Forelimb muscle (tissue), 1 donor: Measurements from ENCODE around the gene TARBP2. TPM values are rescaled to one million over a fixed set of nuclear protein-coding genes. Genes with fewer than 3 reads are reported as not detected.

Experiments used
- DNase-seq: peaks from one replicate; pipeline ENCODE4 v3.0.0-alpha.2; 2013; ENCODE audit warnings: low read depth
- polyA plus RNA-seq: library from polyadenylated mRNA; unstranded; fragments of 120-200 nt; gene quantifications from one replicate; pipeline ENCODE4 v1.2.1, GENCODE V29; 2013; ENCODE audit not compliant: insufficient read length

TARBP2 gene
- polyA plus RNA-seq, 1 donor = 20.9 TPM

GRCh38 chr12:53495903-53496751, 5.0 kb upstream of the TARBP2 start:
- peak; percentile 61 for DNase-seq

DNA sequence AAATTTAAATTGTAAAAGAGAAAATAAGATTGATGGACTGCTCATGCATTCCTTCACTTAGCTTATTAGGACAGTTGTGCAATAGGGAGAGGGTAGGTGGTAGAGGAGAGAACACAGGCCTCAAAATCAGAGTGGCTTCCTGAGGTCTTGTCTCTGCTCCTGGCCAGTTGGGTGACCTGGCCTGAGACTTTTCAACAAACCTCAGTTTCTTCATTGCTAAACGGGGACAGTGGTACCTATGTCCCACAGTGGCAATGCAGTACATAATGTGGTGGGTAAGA, 4.4 kb upstream of the TARBP2 start:
- no peak for DNase-seq

GRCh38 chr12:53497461-53497860, 3.6 kb upstream of the TARBP2 start:
- no peak for DNase-seq

DNA sequence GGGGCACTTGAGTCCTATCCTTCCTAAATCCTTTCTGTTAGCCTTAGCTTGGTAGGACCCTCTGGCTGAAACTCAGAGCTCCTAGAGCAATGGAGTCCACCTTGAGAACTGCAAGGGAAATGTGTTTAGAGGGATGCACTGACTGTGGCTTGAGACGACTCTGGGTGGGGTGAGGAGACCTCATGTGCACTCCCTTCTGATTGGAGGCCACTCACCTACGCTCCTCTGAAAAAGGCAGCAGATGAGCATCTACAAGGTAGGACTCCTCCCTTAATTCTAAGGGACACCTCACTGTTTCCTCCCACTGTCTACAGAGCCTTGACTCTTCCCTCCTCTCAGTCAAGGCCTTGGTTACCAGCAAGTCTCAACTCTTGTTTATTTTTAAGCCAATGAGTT, 2.9 kb upstream of the TARBP2 start:
- DNase-seq = no peak

- no peak for DNase-seq
Measured at GRCh38 chr12:53499266-53500141, 1.6 kb upstream of the TARBP2 start, which contains the start of gene MAP3K12. Gene MAP3K12, minus strand, starts transcription at chr12:53499458. Its CDS starts 12,067 bp downstream, at chr12:53487391.

- DNase-seq = no peak
Measured at GRCh38 chr12:53500142-53500775, 824 bp upstream of the TARBP2 start.

GRCh38 chr12:53501615-53502181, 615 bp downstream of the TARBP2 start:
- DNase-seq = no peak

DNA sequence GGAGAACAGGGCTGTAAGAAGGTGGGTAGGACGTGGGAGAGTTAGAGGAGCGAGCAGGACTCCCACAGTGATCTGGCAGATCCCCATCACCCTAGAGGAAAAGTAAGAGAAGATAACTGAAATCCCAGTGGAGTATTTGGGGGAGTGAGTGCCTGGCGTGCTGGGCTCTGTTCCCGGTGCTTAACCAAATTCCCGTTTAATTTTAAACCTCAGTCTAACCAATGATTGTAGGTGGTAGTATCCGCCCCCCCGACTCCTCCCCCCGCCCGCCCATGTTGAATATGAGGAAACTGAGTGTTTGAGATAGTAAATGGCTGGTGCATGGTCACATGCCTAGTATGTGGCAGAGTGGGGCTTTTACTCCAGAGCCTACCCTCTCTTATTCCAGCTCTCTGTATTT, 1.2 kb downstream of the TARBP2 start:
- no peak for DNase-seq

DNA sequence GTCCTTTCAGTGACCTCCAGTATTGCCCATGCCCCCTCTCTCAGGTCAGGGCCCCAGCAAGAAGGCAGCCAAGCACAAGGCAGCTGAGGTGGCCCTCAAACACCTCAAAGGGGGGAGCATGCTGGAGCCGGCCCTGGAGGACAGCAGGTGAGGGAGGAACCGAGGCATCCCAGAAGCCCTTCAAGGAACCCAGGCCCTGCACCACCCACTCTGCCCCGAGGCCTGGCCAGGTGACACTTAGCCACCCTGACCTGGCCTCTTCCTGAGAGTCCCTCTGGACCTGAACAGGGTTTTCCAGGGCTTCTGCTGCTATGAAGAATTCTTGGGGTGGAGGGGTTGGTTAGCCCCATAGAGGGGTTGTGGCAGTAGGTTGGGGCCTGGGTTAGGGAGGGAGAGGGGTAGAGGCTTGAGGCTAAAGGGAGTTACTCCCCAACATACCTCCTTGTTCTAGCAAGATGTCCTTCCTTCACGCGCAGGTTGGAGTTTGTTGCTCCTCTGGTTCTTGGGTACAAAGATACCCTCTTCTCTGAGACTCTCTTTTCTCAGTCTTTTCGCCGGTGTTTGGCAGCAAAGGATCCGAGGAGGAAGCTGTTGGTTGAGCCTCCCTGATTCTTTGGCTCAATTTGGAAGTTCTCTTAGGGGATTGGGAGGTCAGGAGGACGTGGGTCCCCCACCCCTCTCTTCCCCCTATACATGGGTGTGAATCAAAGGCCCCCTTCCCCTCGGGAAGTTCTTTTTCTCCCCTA, 2.1 kb downstream of the TARBP2 start:
- no peak for DNase-seq

- no peak for DNase-seq
Measured at GRCh38 chr12:53504004-53504920, 3.2 kb downstream of the TARBP2 start.

GRCh38 chr12:53505086-53505485, 4.0 kb downstream of the TARBP2 start:
- no peak for DNase-seq

DNA sequence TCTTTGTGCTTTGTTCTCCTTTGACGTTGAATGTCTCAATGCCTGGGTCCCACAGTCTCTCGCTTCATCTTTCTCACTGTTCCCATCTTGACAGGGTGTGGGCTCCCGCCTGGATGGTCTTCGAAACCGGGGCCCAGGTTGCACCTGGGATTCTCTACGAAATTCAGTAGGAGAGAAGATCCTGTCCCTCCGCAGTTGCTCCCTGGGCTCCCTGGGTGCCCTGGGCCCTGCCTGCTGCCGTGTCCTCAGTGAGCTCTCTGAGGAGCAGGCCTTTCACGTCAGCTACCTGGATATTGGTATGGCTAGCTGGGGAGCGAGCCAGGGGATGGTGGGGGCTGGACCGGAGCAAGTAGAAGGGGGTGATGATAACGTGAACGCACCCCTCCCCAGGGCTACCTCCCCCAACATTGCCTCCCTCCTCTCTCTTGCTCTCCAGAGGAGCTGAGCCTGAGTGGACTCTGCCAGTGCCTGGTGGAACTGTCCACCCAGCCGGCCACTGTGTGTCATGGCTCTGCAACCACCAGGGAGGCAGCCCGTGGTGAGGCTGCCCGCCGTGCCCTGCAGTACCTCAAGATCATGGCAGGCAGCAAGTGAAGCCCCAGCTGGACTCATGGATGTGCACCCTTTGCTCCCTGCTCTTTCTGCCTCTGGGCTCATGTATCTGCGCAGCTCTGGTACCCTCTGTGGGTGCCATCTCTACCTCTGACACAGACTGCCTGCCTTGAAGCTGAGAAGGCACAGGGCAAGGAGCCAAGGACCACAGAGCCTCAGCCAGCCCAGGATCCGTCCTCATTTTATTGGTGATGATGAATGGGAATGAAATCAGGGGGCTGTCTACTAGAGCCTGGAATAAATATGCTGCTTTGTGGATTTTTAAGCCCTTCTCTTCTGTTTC, 4.7 kb downstream of the TARBP2 start:
- no peak for DNase-seq

DNA sequence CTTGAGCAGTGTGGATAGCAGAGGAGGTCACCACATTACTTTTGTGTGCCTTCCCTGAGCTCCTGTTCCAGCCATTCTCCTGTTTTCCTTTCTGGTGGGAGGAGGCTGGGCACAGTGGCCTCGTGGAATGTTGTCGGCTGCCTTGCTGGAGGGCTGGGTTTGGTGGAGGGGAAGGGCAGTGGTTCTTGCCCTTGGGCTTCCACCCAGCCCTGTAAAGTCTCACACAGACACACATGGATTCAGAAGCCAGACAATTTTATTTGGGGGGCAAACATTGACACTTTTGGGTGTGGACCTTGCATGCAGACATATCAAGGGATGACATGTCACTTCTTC, 5.3 kb downstream of the TARBP2 start:
- DNase-seq = no peak

DNA sequence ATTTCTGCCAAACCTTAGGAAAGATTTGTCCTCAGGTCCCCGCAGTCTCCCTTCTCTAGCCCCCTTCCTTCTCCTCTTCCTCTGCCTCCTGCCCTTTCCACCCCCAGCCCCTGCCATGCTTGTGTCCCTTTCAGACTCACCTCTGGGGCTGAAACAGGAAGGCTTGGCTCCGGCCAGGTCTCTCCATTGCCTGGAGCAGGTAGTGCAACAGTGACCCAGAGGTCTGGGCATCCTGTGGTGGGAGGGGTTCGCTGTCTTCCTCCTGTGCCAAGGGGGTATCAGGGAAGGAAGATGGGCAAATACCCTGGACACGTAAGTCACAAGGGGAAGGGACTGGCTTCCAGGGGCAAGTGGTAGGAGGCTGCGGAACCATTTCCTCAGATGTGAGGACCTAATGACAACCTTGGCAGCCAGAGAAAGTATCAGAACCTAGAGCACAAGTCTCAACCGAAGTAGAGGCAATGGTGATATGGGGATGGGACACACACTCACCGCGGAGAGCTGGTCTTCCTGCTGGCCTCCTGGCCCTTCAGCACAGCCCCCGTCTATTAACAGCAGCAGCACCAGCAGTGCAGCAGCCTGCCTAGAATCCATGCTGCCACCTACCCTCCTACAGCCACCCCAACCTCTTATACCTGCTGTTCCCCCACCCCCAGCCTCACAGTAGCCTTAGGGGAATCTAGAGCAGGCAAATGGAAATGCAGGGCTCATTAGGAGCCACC, 6.0 kb downstream of the TARBP2 start, which contains the start of gene NPFF:
Gene NPFF (minus strand): TSS at position 604 of the 722 bp plus-strand sequence. CDS start 10 bp downstream, at position 594.
- DNase-seq = no peak

DNA sequence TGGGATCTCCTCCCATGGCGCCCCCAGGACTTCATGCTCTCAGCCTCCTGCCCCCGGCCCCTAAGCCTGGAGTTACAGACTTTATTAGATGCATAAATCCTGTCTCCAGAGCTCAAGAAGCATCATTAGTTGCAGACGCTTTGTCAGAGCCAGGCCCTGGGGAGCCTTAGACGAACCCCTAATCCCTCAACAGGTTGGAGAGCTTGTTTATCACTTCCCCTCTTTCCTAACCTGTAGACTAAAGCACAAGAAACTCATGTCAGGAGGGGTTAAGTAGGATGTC, 6.5 kb downstream of the TARBP2 start:
- no peak for DNase-seq

DNA sequence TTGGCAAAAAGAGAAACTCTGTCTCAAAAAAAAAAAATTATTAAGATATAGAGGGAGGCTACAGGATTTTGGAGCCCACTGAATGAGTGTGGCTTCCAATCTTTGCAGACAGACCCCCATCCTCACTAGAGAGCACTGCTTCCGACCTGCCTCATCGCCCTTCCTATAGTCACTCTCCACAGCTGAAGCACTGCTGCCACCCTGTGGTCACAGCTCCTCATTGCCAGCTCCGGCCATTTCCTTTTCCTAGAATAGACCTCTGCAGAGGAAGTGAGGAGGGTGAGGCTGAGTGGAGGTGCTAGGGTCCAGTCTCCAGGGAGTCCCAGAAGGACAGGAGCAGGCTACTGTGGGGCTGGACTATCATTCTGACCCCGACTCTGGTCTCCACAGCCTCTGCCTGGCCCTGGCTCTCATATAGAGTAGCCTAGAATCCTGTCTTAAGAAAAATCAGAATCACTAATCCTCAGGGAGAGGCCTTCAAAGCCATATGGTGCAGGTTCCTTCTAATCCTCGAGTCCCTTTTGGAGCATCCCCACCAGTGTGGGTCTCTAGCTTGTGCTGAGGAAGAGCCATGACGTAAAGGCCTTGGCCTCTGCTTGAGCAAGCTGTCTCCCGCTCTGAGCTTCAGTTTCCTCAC, 7.6 kb downstream of the TARBP2 start:
- peak; percentile 49 for DNase-seq

DNA sequence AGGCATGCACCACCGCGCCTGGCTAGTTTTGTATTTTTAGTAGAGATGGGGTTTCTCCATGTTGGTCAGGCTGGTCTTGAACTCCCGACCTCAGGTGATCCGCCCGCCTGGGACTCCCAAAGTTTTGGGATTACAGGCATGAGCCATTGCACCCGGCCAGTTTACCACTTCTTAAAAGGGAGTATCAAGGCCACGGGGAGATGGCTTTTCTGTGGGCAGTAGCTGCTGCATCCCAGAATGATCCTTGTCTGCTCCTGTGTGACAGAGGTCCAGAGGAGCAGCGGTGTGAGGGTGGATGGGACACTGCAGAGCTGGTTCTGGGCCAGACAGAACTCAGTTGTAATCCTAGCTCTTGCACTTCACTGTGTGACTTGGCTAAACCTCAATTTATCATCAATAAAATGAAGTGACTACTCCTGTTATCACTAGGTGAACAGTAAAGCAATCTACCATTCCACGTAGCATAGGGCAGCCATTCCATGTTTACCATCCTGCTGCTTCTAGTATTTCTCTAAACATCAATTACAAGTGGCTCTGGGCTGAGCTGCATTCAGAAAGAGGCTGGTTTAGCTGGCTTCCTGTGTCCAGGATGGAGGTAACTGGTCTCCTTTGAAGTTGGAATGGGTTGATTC, 9.2 kb downstream of the TARBP2 start:
- no peak for DNase-seq
